Ovary (tissue), 9 donors: ENCODE results near the gene HNRNPA2B1. TPM values are rescaled to one million over a fixed set of nuclear protein-coding genes. Genes with fewer than 3 reads are reported as not detected.

Source experiments
- DNase-seq, 5 donors: peaks; one replicate each; pipeline ENCODE4 v3.0.0-alpha.2; 2019 to 2020
- H3K27ac ChIP-seq, 2 donors: fragments of 200-600 bp; one replicate each; pipeline versions ENCODE4 v1.5.1 to v1.8.0; 2019 to 2022
- H3K27me3 ChIP-seq: fragments of 200-600 bp; one replicate; pipeline ENCODE4 v1.8.0; 2022
- H3K36me3 ChIP-seq: fragments of 200-600 bp; sonication (generic); one replicate; pipeline ENCODE4 v1.5.1; 2019
- H3K4me1 ChIP-seq: one replicate; pipeline ENCODE4 v1.8.1; 2013; ENCODE audit warnings: mild to moderate bottlenecking, moderate library complexity; ENCODE audit not compliant: insufficient read depth
- H3K4me3 ChIP-seq: fragments of 200-600 bp; sonication (generic); one replicate; pipeline ENCODE4 v1.5.1; 2017
- H3K9me3 ChIP-seq, 2 donors: fragments of 200-600 bp in 1 of 2; sonication (generic) in 1 of 2; one replicate each; pipeline versions ENCODE4 v1.5.1 to v1.8.1; 2013 to 2019; ENCODE audit warnings: mild to moderate bottlenecking in 1 of 2, moderate library complexity in 1 of 2
- EP300 ChIP-seq: sonication (generic); formaldehyde crosslinking; IDR thresholded peaks from one replicate; pipeline ENCODE4 v1.6.1; 2017; ENCODE audit warnings: antibody characterized with exemption
- POLR2A ChIP-seq: fragments of 450-650 bp; IDR thresholded peaks from one replicate; pipeline ENCODE4 v1.6.1; 2017; ENCODE audit warnings: antibody characterized with exemption, mild to moderate bottlenecking, moderate library complexity
- WGBS, 3 donors: extraction: QIAGEN DNeasy Blood & Tissue Kit in 1 of 3; methylation state at CpG; one replicate each; pipeline versions ENCODE4 v1.1.5 to v1.1.7; 2013 to 2017; 5-methylcytosine and 5-hydroxymethylcytosine counted together
- intact Hi-C, 4 donors: fragments of 100-400 bp; cut with DNase I; formaldehyde crosslinking; loops; one replicate each; pipeline versions ENCODE4 v1.11.0 to v1.15.1; 2022 to 2023
- polyA plus RNA-seq, 2 donors: library from polyadenylated mRNA; stranded (reverse); fragments of 200-250 nt in 1 of 2; fragments of 350-450 nt in 1 of 2; fragmentation: Illumina TruSeq in 1 of 2; extraction: RNeasy Lipid Tissue Mini Kit (QIAGEN cat#74804) in 1 of 2; gene quantifications; one replicate each; pipeline ENCODE4 v1.2.3, GENCODE V29; 2013 to 2014
- total RNA-seq, 7 donors: library from RNA; depleted of rRNA in 2 of 7; stranded (reverse); fragments of >200 nt in 2 of 7; fragmentation: NEBNext Ultra II Directional in 3 of 7; extraction: Animal tissue kit (Norgen Biotek cat#: 25700) in 3 of 7; gene quantifications; one replicate each; pipeline versions ENCODE4 v1.1.0 to v1.2.4, GENCODE V29; 2016 to 2023
- TF ChIP-seq, protein P1 (sequence below), 3 donors: fragments of 450-650 bp in 2 of 3; fragments of 200-600 bp in 1 of 3; IDR thresholded peaks; one replicate each; pipeline versions ENCODE4 v1.5.1 to v1.8.0; 2016 to 2022; ENCODE audit warnings: antibody characterized with exemption in 3 of 3, mild to moderate bottlenecking in 1 of 3
- donor health status: DM: no; HTN: no; CAD: no; lungs with moderate emphysema.
- donor health status: DM: no; HTN: no; CAD: no.
- donor health status: Bipolar disorder and iron deficiency.
- donor health status: DM: yes; HTN: yes; CAD: no.
- donor health status: DM: no; HTN: no; CAD: no.
- donor health status: DM: yes; HTN: yes; CAD: no.

The HNRNPA2B1 gene
- total and polyA plus RNA-seq, 9 donors, result 236 to 659 (median 413) TPM

DNA sequence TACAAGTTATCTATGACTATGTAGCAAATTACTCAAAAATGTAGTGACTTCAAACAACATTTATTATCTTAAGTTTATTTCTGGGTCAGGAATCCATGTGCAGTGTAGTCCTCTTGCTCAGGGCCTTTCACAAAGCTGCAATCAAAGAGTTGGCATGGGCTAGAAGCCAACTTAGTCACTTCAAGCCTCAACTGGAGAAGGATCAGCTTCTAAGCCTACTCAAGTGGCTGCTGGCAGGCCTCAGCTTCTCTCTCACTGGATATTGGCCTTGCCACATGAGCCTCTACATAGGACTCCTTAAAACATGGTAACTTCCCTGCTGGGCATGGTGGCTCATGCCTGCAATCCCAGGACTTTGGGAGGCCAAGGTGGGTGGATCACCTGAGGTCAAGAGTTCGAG is 53.5 kb downstream of the HNRNPA2B1 start:
- Histone ChIP-seq H3K36me3 (no peaks in the 10 kb centered on the region), H3K27ac (no peak overlapping the region), H3K27me3 (no peaks in the 10 kb centered on the region), H3K4me3 (no peak overlapping the region), H3K4me1 (no peaks in the 10 kb centered on the region), H3K9me3 (no peaks in the 10 kb centered on the region)
- TF ChIP-seq POLR2A, result no peak
- TF ChIP-seq EP300, result no peak
- TF ChIP-seq, protein P1, sequence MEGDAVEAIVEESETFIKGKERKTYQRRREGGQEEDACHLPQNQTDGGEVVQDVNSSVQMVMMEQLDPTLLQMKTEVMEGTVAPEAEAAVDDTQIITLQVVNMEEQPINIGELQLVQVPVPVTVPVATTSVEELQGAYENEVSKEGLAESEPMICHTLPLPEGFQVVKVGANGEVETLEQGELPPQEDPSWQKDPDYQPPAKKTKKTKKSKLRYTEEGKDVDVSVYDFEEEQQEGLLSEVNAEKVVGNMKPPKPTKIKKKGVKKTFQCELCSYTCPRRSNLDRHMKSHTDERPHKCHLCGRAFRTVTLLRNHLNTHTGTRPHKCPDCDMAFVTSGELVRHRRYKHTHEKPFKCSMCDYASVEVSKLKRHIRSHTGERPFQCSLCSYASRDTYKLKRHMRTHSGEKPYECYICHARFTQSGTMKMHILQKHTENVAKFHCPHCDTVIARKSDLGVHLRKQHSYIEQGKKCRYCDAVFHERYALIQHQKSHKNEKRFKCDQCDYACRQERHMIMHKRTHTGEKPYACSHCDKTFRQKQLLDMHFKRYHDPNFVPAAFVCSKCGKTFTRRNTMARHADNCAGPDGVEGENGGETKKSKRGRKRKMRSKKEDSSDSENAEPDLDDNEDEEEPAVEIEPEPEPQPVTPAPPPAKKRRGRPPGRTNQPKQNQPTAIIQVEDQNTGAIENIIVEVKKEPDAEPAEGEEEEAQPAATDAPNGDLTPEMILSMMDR (IDR thresholded peaks at IDR 0.05), result no peak
- no peak for DNase-seq
- WGBS, 3 donors, result 83 to 94% (median 93%) methylated on average over 1 of the region's 1 CpG
- intact Hi-C loops, result no loop called here

DNA sequence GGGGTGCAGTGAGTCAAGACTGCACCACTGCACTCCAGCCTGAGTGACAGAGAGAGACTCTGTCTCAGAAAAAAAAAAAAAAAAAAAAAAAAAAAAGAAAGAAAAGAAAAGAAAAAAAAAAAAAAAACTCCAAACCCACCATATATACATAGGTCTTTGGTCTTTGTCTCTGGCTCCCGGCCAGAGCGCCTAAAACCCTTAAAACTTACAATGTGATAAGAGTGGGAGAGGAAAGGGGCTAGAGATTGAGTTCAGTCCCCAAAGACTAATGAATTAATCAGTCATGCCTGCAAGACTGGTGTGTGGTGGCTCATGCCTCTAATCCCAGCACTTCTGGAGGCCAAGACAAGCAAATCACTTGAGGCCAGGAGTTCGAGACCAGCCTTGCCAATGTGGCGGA is 55.3 kb downstream of the HNRNPA2B1 start:
- Histone ChIP-seq H3K36me3 (no peaks in the 10 kb centered on the region), H3K4me1 (peaks cover 2% of the 10 kb centered on the region), H3K4me3 (no peak overlapping the region), H3K27ac (no peak overlapping the region), H3K27me3 (no peaks in the 10 kb centered on the region), H3K9me3 (no peaks in the 10 kb centered on the region)
- intact Hi-C loops, result no loop called here
- TF ChIP-seq EP300 (no peak), POLR2A (no peak)
- TF ChIP-seq, protein P1 (IDR thresholded peaks at IDR 0.05), result no peak
- WGBS, 3 donors, result 91 to 92% (median 92%) methylated on average over 4 of the region's 4 CpGs
- no peak for DNase-seq

DNA sequence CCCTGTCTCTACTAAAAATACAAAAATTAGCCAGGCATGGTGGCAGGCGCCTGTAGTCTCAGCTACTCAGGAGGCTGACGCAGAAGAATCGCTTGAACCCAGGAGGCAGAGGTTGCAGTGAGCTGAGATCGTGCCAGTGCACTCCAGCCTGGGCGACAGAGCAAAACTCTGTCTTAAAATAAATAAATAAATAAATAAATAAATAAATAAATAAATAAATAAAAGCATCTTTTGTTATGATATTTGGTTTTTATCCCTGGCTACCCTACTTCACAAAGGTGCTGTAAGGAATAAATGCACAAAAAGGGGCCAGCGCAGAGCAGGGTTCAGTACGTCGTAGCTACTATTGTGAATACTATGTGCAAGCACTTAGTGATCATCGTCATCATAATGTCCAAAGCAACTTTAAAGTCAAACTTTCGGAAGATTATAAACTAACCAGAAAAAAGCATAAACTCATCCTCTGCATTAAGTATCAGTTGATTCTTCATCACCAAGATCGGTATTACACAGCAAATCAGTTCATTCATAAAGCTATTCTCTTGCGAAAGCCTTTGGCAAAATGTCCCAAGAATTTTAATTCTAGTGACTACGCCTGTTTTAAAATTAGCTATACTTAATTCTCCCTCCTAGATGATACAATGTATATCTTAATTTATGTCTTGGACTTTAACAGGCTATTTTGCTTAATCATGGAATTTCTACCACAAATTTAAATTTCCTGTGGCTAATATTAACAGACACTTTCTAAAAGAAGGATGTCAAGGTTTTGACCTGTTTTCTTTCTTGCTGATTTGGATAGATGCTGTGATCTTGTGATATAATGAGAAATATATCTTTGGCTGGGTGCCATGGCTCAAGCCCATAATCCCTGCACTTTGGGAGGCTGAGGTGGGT is 56.1 kb downstream of the HNRNPA2B1 start:
- TF ChIP-seq EP300 (no peak), POLR2A (no peak)
- TF ChIP-seq, protein P1 (IDR thresholded peaks at IDR 0.05), result no peak
- WGBS, 3 donors, result 87 to 88% (median 88%) methylated on average over 13 of the region's 13 CpGs
- intact Hi-C loops, result no loop called here

DNA sequence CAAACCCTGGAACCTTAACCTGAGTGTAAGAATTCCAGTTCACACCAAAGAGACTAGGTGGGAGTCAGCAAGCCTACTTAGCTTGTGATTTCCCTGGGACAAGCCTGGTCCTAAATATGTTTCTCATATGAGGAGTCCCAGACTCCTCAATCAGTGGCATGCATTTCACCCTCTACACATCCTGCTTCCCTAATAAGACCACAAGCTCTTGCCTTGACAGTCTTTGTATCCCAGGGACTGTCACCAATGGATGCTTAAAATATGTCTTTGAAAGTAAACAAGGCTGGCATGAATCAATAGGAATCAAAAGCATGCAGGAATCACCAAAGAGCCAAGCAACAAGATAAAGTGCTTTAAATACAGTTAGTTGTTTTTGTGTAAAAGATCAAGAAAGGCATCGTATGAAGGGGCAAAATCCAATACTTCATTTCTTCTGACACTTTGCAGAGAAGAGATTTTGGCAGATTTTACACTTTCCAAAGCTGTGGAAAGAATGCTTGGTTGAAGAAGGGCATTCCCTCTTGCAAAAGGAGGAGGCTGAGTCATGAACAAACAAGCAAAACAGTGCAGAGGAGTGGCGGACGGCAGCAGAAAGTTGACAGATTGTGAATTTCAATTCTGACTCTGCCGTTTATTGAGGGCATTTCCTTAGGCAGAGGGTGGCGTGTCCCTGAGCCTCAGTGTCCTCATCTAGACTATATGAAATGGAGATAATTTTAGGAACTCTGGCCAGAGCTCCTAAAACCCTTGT is 57.1 kb downstream of the HNRNPA2B1 start:
- 6 to 28% (median 7%) methylated on average over 5 of the region's 5 CpGs for WGBS, 3 donors
- H3K4me1 ChIP-seq, result peaks cover 2% of the 10 kb centered on the region
- no peak overlapping the region for H3K27ac ChIP-seq
- TF ChIP-seq, protein P1 (IDR thresholded peaks at IDR 0.05), result no peak
- TF ChIP-seq POLR2A (no peak), EP300 (no peak)
- H3K4me3 ChIP-seq, result no peak overlapping the region
- H3K9me3 ChIP-seq, result no peaks in the 10 kb centered on the region
- no peaks in the 10 kb centered on the region for H3K36me3 ChIP-seq
- intact Hi-C loops, result no loop called here
- no peaks in the 10 kb centered on the region for H3K27me3 ChIP-seq
- DNase-seq, result no peak

More for the DNA sequence above, 56.1 kb downstream of the HNRNPA2B1 start:
- H3K4me1 ChIP-seq, result peaks cover 2% of the 10 kb centered on the region
- H3K27ac ChIP-seq, result no peak overlapping the region
- H3K36me3 ChIP-seq, result no peaks in the 10 kb centered on the region
- no peak overlapping the region for H3K4me3 ChIP-seq
- H3K27me3 ChIP-seq, result no peaks in the 10 kb centered on the region
- DNase-seq, result no peak
- H3K9me3 ChIP-seq, result no peaks in the 10 kb centered on the region
